ENCODE data around the gene CTNNBL1.

DNA sequence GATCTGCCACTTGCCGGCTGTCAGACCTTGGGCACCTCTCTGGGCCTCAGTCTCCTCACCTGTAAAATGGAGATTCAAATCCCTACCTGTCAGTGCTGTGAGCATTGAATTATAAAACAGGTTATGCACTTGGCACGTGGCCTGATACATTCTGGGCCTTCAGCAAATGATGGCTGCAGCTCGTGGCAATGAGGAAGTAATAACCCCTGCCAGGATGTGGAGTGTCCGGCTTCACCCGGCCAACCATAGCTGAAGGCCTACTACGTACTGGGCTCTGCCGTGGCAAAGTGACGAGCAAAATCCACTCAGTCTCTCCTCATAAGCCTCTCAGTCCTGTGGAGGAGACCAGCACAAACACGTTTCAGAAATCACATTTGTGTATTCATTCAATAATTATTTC lies 198.2 kb downstream of the CTNNBL1 start:
- TF ChIP-seq GATA2 (IDR thresholded peaks at IDR 0.05; ENCODE audit: low read depth, low read length) (no peak), GATA3 (IDR thresholded peaks at IDR 0.05; ENCODE audit: low read depth, low read length) (no peak)
